ENCODE results near the gene NR2F2.

Gene NR2F2

DNA sequence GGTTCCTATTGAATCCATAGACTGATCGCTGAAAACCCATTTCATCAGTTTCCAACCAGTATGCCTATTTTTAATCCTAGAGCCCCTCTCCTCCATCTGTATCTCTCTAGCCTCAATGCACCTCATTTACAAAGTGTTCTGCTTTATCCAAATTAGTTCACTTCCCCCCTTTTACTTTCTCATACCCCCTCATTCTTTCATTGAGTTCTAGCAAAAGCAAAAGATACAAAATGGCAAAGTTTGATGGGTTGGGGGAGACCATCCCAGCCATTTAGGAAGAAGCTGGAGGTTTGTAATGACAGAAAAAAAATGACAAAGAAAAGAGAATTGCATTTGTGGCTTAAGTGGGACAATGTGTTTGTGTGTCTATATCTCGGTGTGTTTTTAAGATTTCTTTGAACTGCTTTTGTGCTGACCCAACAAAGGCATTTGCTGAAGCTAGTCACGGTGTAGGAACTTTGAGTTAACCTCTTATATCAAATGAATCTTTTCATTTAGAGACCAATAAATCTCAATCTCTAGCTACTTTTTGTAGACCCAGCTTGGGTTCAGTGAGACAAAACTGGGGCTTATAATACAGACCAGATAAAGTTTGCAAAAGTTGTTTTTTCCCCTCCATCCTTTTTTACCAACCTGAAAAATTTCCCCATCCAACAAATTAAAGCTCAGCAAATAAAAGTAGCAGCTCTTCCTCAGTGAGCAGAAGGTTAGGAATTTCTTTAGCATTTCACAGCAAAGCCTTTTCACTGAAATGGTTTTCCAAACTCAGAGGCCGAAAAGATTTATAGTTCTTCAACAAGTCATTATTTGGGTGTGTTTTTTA is 18.7 kb downstream of the NR2F2 start:
- TF ChIP-seq, protein P1, sequence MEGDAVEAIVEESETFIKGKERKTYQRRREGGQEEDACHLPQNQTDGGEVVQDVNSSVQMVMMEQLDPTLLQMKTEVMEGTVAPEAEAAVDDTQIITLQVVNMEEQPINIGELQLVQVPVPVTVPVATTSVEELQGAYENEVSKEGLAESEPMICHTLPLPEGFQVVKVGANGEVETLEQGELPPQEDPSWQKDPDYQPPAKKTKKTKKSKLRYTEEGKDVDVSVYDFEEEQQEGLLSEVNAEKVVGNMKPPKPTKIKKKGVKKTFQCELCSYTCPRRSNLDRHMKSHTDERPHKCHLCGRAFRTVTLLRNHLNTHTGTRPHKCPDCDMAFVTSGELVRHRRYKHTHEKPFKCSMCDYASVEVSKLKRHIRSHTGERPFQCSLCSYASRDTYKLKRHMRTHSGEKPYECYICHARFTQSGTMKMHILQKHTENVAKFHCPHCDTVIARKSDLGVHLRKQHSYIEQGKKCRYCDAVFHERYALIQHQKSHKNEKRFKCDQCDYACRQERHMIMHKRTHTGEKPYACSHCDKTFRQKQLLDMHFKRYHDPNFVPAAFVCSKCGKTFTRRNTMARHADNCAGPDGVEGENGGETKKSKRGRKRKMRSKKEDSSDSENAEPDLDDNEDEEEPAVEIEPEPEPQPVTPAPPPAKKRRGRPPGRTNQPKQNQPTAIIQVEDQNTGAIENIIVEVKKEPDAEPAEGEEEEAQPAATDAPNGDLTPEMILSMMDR (IDR thresholded peaks at IDR 0.05; ENCODE audit: insufficient read depth, missing control alignments) = no peak
- FAIRE-seq (no peak), DNase-seq (ENCODE audit: insufficient read length, low spot score) (no peak)

DNA sequence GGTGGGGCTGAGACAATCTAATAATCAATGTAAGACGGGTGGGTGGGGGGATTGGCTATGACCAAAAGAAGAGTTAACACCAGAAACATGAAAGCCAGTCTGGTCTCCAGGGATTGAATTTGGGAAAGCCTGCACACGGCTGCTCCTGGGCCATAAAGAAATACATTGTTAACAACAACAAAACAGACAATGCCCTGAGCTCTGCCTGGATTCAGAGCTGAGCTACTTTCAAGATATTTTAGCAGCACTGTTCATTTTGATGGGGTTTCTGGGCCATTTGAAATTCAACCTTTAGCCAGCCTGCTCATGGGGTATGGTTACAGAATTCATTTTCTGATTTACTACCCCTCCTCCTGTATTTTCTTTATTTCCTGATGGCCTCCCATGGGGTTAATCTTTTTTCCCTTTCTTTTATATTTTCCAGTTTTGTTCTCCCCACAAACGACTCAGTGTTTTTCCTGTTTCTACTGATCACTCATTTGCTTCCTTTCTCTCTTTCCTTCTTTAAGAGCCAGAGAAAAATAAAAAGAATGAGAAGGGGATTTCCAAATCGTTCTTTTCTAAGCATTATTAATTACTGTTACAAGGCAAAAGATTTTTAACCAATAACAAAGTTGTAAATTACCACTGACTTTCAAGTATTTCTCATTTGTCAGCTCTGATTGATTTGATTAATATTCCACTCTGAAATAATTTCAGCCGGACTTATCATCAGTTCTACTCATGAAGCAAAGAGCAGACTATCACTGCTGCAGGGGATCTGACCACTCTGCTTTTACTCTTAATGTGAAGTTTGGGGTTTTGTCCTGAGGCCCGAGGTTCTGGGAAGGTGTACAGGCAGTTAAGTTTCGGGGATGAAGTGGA is 19.6 kb downstream of the NR2F2 start:
- DNase-seq (ENCODE audit: insufficient read length, low spot score) (no peak), FAIRE-seq (no peak)
- TF ChIP-seq, protein P1 (IDR thresholded peaks at IDR 0.05; ENCODE audit: insufficient read depth, missing control alignments) = no peak

DNA sequence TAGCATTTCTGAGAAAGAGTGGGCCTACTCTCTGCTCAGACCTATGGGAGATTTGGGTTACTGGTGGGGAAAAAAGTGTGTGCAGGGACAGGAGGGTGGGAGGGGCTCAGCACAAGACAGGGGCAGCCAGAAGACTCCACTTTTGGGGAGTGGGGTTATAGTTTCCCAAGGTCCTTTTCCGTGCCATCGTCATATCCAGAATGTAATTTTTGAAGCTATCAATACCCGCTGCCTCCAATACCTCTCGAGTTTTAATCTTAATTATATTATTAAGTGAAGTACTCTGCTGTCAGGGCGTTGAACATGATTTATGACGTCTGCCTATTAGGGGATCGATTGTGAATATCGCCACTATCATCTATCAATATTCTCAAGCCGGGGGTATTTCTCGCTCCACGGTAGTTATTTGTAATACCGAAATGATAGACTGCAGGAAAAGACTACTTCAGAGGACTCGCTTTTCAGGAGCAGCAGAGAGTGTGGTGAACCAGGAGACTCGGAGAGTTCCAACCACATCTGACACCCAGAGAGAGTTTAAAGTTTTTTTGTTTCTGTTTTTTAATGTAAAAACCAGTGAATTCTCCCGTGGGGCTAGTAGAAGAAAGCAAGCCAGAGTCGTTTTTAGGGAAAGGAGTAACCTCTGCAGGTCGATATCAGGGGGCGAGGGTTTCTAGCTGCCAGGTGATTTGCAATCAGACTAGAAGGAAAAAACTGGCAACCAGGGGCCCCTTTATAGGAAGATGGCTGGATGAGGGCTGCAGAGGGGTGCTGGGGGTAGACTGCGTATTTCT is 20.6 kb downstream of the NR2F2 start:
- TF ChIP-seq, protein P1 (IDR thresholded peaks at IDR 0.05; ENCODE audit: insufficient read depth, missing control alignments) = no peak

DNA sequence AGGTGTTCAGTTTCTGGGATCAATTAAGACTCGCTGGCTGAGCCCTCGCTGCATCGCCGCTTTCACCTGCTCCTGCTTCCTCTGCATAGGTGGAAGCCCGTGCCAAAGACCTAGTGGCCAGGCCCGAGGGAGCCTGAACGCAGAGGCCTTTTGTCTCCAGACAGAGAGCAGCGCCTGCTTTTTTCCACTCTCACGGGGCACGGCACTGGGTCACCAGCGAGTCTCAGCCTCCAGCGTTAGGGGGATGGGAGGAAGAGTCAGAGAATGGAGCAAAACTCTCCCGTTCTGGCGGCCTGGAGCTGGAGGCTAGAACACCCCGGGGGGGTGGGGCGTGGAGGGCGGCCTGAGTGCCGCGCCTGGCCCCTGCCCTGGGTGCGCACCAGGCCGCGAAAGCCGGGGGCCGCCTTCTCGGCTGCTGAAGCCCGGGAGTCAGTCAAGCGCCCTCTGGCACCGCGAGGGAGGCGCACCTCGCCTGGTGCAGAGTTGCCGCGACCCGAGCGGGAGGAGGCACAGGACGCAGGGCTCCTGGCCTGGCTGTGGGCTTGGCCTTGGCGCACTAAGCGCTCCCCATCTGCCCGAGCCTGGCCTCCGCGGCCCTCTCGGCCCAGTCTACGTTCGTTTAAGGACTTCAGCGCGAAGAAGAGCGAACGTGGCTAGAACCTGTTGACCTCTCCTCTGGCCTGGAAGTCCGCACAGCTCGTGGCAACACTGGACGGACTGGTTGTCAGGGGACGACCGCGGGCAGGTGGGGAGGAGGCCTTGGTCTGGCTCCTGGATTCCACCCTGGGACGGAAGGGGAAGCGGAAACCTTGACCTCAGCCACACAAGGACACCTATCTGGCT is 21.5 kb downstream of the NR2F2 start:
- DNase-seq (ENCODE audit: insufficient read length, low spot score) = no peak
- FAIRE-seq = no peak
- TF ChIP-seq, protein P1 (IDR thresholded peaks at IDR 0.05; ENCODE audit: insufficient read depth, missing control alignments) = no peak

More for the DNA sequence above, 20.6 kb downstream of the NR2F2 start:
- FAIRE-seq (no peak), DNase-seq (ENCODE audit: insufficient read length, low spot score) (no peak)

DNA sequence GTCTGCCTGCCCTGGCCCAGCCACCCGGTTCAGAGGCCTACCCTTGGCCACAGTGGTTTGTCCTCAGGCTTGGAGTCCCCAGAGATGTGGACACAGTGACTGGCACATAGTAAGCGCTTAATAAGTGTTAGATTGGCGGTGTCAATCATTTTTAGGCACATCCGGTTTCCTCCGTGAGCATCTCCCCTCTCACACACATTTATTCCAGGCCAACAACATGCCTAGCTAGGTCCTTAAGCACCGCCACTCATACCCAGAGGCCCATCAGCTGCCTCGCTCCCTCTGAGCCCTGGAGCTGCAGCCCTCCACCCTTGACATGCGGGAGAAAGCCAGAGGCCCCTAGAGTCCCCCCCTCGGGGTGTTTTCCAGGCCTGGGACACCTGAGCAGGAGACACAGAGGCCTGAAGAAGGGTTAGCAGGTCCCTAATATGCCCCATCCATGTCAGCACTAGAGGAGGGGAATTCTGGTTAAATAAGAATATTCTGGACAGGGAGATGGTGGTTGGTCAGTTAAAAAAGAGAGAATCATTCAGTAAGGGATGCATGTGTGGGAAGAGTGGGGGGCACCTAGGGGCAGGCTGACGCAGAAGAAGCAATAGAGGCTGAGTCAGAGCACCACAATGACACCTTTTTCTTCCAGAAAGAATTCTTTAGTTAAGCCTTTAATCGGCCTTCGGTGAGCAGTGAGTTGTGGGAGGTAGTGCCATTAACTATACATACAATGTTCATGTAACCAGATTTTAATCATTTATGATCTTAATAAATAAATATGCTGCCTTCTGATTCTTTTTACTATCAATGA is 22.3 kb downstream of the NR2F2 start:
- TF ChIP-seq, protein P1 (IDR thresholded peaks at IDR 0.05; ENCODE audit: insufficient read depth, missing control alignments) = no peak
- FAIRE-seq = no peak
- no peak for DNase-seq (ENCODE audit: insufficient read length, low spot score)

All from D721Med (cell line).